Liver (tissue), 9 donors: ENCODE data around the gene LRRC8B. TPM values are rescaled to one million over a fixed set of nuclear protein-coding genes. Genes with fewer than 3 reads are reported as not detected.
A peak's percentile ranks its signal among the peaks of the same experiment; 100 is the strongest.

Source experiments
- DNase-seq: peaks from one replicate; pipeline ENCODE4 v3.0.0-alpha.2; 2017; ENCODE audit warnings: low spot score
- H3K27ac ChIP-seq, 2 donors: one replicate each; pipeline ENCODE4 v1.7.0; 2013; ENCODE audit warnings: inconsistent platforms in 2 of 2, low read length in 2 of 2, control low read depth in 1 of 2, low read depth in 1 of 2, mild to moderate bottlenecking in 1 of 2
- H3K27me3 ChIP-seq, 4 donors: one replicate each; pipeline versions ENCODE4 v1.6.1 to v1.7.0; 2013; ENCODE audit warnings: low read length in 3 of 4, inconsistent platforms in 1 of 4, mild to moderate bottlenecking in 1 of 4, moderate library complexity in 1 of 4; ENCODE audit not compliant: control insufficient read depth in 4 of 4, insufficient read depth in 4 of 4
- H3K36me3 ChIP-seq, 4 donors: one replicate each; pipeline versions ENCODE4 v1.6.1 to v1.7.0; 2013; ENCODE audit warnings: low read length in 3 of 4, mild to moderate bottlenecking in 3 of 4, low read depth in 1 of 4, moderate library complexity in 1 of 4; ENCODE audit not compliant: control insufficient read depth in 4 of 4, insufficient read depth in 3 of 4
- H3K4me1 ChIP-seq, 4 donors: one replicate each; pipeline versions ENCODE4 v1.6.1 to v1.7.0; 2013; ENCODE audit warnings: low read length in 3 of 4, mild to moderate bottlenecking in 3 of 4, moderate library complexity in 1 of 4; ENCODE audit not compliant: control insufficient read depth in 4 of 4, insufficient read depth in 4 of 4
- H3K4me3 ChIP-seq, 3 donors: one replicate each; pipeline versions ENCODE4 v1.6.1 to v1.7.0; 2013; ENCODE audit warnings: low read length in 3 of 3, control low read depth in 1 of 3, low read depth in 1 of 3, mild to moderate bottlenecking in 1 of 3
- H3K9ac ChIP-seq, 2 donors: one replicate each; pipeline ENCODE4 v1.7.0; 2013; ENCODE audit warnings: low read length in 2 of 2, mild to moderate bottlenecking in 2 of 2, moderate library complexity in 2 of 2, control low read depth in 1 of 2, low read depth in 1 of 2
- H3K9me3 ChIP-seq, 4 donors: one replicate each; pipeline versions ENCODE4 v1.6.1 to v1.7.0; 2013; ENCODE audit warnings: low read length in 3 of 4; ENCODE audit not compliant: control insufficient read depth in 4 of 4
- ATF3 ChIP-seq: IDR thresholded peaks from 2 replicates; pipeline ENCODE4 v1.6.1; 2016; ENCODE audit warnings: antibody characterized with exemption
- CTCF ChIP-seq: fragments of 150-350 bp; IDR thresholded peaks from 2 replicates; pipeline ENCODE4 v1.5.1; 2017; ENCODE audit warnings: improper control_type of control experiment, low read depth, low read length; ENCODE audit not compliant: missing input control
- EGR1 ChIP-seq, 2 donors: IDR thresholded peaks; 2 replicates each; pipeline ENCODE4 v1.6.1; 2016 to 2018; ENCODE audit warnings: antibody characterized with exemption in 2 of 2, low read depth in 2 of 2
- GABPA ChIP-seq, 2 donors: IDR thresholded peaks in 1 of 2; conservative IDR thresholded peaks in 1 of 2; 2 replicates each; pipeline ENCODE4 v1.6.1; 2016; ENCODE audit warnings: antibody characterized with exemption in 2 of 2, mild to moderate bottlenecking in 1 of 2, moderate library complexity in 1 of 2
- HNF4A ChIP-seq, 2 donors: conservative IDR thresholded peaks; 2 replicates each; pipeline ENCODE4 v1.6.1; 2016; ENCODE audit warnings: antibody characterized with exemption in 2 of 2, mild to moderate bottlenecking in 2 of 2
- HNF4G ChIP-seq: IDR thresholded peaks from 2 replicates; pipeline ENCODE4 v1.6.1; 2016; ENCODE audit warnings: antibody characterized with exemption
- JUND ChIP-seq, 2 donors: IDR thresholded peaks; 2 replicates each; pipeline ENCODE4 v1.6.1; 2016; ENCODE audit warnings: antibody characterized with exemption in 2 of 2
- MAX ChIP-seq: IDR thresholded peaks from 2 replicates; pipeline ENCODE4 v1.6.1; 2016; ENCODE audit warnings: antibody characterized with exemption
- NR2F2 ChIP-seq: IDR thresholded peaks from 2 replicates; pipeline ENCODE4 v1.6.1; 2016; ENCODE audit warnings: antibody characterized with exemption
- RAD21 ChIP-seq, 2 donors: IDR thresholded peaks; 2 replicates each; pipeline ENCODE4 v1.6.1; 2016; ENCODE audit warnings: antibody characterized with exemption in 2 of 2, mild to moderate bottlenecking in 2 of 2
- SP1 ChIP-seq: IDR thresholded peaks from 2 replicates; pipeline ENCODE4 v1.6.1; 2018; ENCODE audit warnings: antibody characterized with exemption, mild to moderate bottlenecking
- TAF1 ChIP-seq: conservative IDR thresholded peaks from 2 replicates; pipeline ENCODE4 v1.6.1; 2016; ENCODE audit warnings: antibody characterized with exemption, mild to moderate bottlenecking
- YY1 ChIP-seq: IDR thresholded peaks from 2 replicates; pipeline ENCODE4 v1.6.1; 2016; ENCODE audit warnings: antibody characterized with exemption, mild to moderate bottlenecking
- WGBS: extraction: QIAGEN DNeasy Blood & Tissue Kit; methylation state at CpG from one replicate; pipeline ENCODE4 v1.1.7; 2013; 5-methylcytosine and 5-hydroxymethylcytosine counted together
- polyA plus RNA-seq, 2 donors: library from polyadenylated mRNA; stranded (reverse) in 1 of 2; unstranded in 1 of 2; fragments of 200-250 nt in 1 of 2; fragments of >200 nt in 1 of 2; fragmentation: Nextera tagmentation in 1 of 2; extraction: Ambion mirVana in 1 of 2; gene quantifications; one replicate each; pipeline versions ENCODE4 v1.2.1 to v1.2.3, GENCODE V29; 2013 to 2015
- total RNA-seq, 2 donors: library from RNA; depleted of rRNA; stranded (reverse); fragments of >200 nt; gene quantifications; one replicate each; pipeline ENCODE4 v1.2.3, GENCODE V29; 2014
- TF ChIP-seq, protein P1 (sequence below): IDR thresholded peaks from 2 replicates; pipeline ENCODE4 v1.6.1; 2016; ENCODE audit warnings: antibody characterized with exemption
- TF ChIP-seq, protein P2 (sequence below): IDR thresholded peaks from 2 replicates; pipeline ENCODE4 v1.6.1; 2016; ENCODE audit warnings: antibody characterized with exemption, mild to moderate bottlenecking
- donor health status: healthy.
- donor health status: healthy.
- donor health status: healthy.
- donor health status: healthy.
- donor health status: healthy.

LRRC8B gene
- total and polyA plus RNA-seq, 4 donors = 1.2 to 4.3 (median 2.5) TPM

- Histone ChIP-seq H3K4me1 (peaks cover 0 to 21% (median 10%) of the 10 kb centered on the region in 4 donors), H3K27me3 (peaks cover 0 to 7% (median 0%) of the 10 kb centered on the region in 4 donors), H3K27ac (peak overlapping the region; percentile 47 to 79), H3K9me3 (no peaks in the 10 kb centered on the region), H3K9ac (peak overlapping the region; percentile 49 to 64), H3K4me3 (peak overlapping the region; percentile 59 to 78 (median 76)), H3K36me3 (no peaks in the 10 kb centered on the region)
- TF ChIP-seq, protein P1, sequence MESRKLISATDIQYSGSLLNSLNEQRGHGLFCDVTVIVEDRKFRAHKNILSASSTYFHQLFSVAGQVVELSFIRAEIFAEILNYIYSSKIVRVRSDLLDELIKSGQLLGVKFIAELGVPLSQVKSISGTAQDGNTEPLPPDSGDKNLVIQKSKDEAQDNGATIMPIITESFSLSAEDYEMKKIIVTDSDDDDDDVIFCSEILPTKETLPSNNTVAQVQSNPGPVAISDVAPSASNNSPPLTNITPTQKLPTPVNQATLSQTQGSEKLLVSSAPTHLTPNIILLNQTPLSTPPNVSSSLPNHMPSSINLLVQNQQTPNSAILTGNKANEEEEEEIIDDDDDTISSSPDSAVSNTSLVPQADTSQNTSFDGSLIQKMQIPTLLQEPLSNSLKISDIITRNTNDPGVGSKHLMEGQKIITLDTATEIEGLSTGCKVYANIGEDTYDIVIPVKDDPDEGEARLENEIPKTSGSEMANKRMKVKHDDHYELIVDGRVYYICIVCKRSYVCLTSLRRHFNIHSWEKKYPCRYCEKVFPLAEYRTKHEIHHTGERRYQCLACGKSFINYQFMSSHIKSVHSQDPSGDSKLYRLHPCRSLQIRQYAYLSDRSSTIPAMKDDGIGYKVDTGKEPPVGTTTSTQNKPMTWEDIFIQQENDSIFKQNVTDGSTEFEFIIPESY = no peak
- TF ChIP-seq, protein P2, sequence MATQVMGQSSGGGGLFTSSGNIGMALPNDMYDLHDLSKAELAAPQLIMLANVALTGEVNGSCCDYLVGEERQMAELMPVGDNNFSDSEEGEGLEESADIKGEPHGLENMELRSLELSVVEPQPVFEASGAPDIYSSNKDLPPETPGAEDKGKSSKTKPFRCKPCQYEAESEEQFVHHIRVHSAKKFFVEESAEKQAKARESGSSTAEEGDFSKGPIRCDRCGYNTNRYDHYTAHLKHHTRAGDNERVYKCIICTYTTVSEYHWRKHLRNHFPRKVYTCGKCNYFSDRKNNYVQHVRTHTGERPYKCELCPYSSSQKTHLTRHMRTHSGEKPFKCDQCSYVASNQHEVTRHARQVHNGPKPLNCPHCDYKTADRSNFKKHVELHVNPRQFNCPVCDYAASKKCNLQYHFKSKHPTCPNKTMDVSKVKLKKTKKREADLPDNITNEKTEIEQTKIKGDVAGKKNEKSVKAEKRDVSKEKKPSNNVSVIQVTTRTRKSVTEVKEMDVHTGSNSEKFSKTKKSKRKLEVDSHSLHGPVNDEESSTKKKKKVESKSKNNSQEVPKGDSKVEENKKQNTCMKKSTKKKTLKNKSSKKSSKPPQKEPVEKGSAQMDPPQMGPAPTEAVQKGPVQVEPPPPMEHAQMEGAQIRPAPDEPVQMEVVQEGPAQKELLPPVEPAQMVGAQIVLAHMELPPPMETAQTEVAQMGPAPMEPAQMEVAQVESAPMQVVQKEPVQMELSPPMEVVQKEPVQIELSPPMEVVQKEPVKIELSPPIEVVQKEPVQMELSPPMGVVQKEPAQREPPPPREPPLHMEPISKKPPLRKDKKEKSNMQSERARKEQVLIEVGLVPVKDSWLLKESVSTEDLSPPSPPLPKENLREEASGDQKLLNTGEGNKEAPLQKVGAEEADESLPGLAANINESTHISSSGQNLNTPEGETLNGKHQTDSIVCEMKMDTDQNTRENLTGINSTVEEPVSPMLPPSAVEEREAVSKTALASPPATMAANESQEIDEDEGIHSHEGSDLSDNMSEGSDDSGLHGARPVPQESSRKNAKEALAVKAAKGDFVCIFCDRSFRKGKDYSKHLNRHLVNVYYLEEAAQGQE = no peak
- TF ChIP-seq YY1 = no peak
- TF ChIP-seq TAF1 = no peak
- TF ChIP-seq NR2F2 = no peak
- no peak for TF ChIP-seq HNF4G
- no peak for TF ChIP-seq JUND (IDR thresholded peaks at IDR 0.05)
- TF ChIP-seq CTCF = no peak
- no peak for TF ChIP-seq RAD21 (IDR thresholded peaks at IDR 0.05)
- TF ChIP-seq ATF3 = no peak
- TF ChIP-seq MAX = no peak
- TF ChIP-seq GABPA (IDR thresholded peaks at IDR 0.05 in 1 of 2, conservative IDR thresholded peaks at IDR 0.05 in 1 of 2) = no peak
- no peak for TF ChIP-seq SP1
- no peak for TF ChIP-seq HNF4A (conservative IDR thresholded peaks at IDR 0.05)
- TF ChIP-seq EGR1 (IDR thresholded peaks at IDR 0.05; ENCODE audit: low read depth in 2 of 2) = no peak
- WGBS = 1% methylated on average over 57 of the region's 57 CpGs
- peak; percentile 49 for DNase-seq
Measured at GRCh38 chr1:89633248-89633799, 108.7 kb downstream of the LRRC8B start.
